ENCODE data around the gene STAT2.
"Not testable (repeated sequence)": the region's sequence is repeated elsewhere in the genome, so short reads cannot be mapped to it uniquely, and the experiment has no call there.

STAT2 gene

GRCh38 chr12:56321610-56322009 is 38.3 kb downstream of the STAT2 start:
- H3K36me3 ChIP-seq (ENCODE audit: control insufficient read depth, insufficient read depth, low read length): peaks cover 72% of the 10 kb centered on the region
- not testable (repeated sequence) for H3K9me3 ChIP-seq (ENCODE audit: control insufficient read depth, insufficient read depth, low read depth, low read length); H3K27ac ChIP-seq (ENCODE audit: low read depth, low read length); H3K4me3 ChIP-seq (ENCODE audit: low read depth, low read length); H3K4me1 ChIP-seq (ENCODE audit: control insufficient read depth, insufficient read depth, low read length); H3K9ac ChIP-seq (ENCODE audit: low read length); H3K27me3 ChIP-seq (ENCODE audit: control insufficient read depth, insufficient read depth, low read length)

GRCh38 chr12:56321027-56321426 is 38.9 kb downstream of the STAT2 start:
- Histone ChIP-seq H3K9me3 (ENCODE audit: control insufficient read depth, insufficient read depth, low read depth, low read length) (no peaks in the 10 kb centered on the region), H3K4me1 (ENCODE audit: control insufficient read depth, insufficient read depth, low read length) (no peaks in the 10 kb centered on the region), H3K4me3 (ENCODE audit: low read depth, low read length) (no peak overlapping the region), H3K27ac (ENCODE audit: low read depth, low read length) (no peak overlapping the region), H3K27me3 (ENCODE audit: control insufficient read depth, insufficient read depth, low read length) (no peaks in the 10 kb centered on the region), H3K36me3 (ENCODE audit: control insufficient read depth, insufficient read depth, low read length) (peaks cover 66% of the 10 kb centered on the region), H3K9ac (ENCODE audit: low read length) (no peak overlapping the region)

GRCh38 chr12:56317675-56318074 is 42.2 kb downstream of the STAT2 start:
- H3K9me3 ChIP-seq (ENCODE audit: control insufficient read depth, insufficient read depth, low read depth, low read length): no peaks in the 10 kb centered on the region
- no peaks in the 10 kb centered on the region for H3K27me3 ChIP-seq (ENCODE audit: control insufficient read depth, insufficient read depth, low read length)
- H3K36me3 ChIP-seq (ENCODE audit: control insufficient read depth, insufficient read depth, low read length): peaks cover 48% of the 10 kb centered on the region
- no peaks in the 10 kb centered on the region for H3K4me1 ChIP-seq (ENCODE audit: control insufficient read depth, insufficient read depth, low read length)
- H3K4me3 ChIP-seq (ENCODE audit: low read depth, low read length): no peak overlapping the region
- H3K9ac ChIP-seq (ENCODE audit: low read length): no peak overlapping the region
- no peak overlapping the region for H3K27ac ChIP-seq (ENCODE audit: low read depth, low read length)

- Histone ChIP-seq H3K36me3 (ENCODE audit: control insufficient read depth, insufficient read depth, low read length) (peaks cover 45% of the 10 kb centered on the region), H3K27ac (ENCODE audit: low read depth, low read length) (peak within 1 kb of the TSS; percentile 13)
Observed at GRCh38 chr12:56315622-56316473, 44.1 kb downstream of the STAT2 start, which contains the start of gene CNPY2. CNPY2 (minus strand) TSS chr12:56315988; CDS start chr12:56315217, 771 bp downstream.

GRCh38 chr12:56315249-56315621 is 44.7 kb downstream of the STAT2 start:
- peak overlapping the region; percentile 100 for H3K4me3 ChIP-seq (ENCODE audit: low read depth, low read length)
- H3K36me3 ChIP-seq (ENCODE audit: control insufficient read depth, insufficient read depth, low read length): peaks cover 51% of the 10 kb centered on the region
- no peaks in the 10 kb centered on the region for H3K4me1 ChIP-seq (ENCODE audit: control insufficient read depth, insufficient read depth, low read length)
- no peaks in the 10 kb centered on the region for H3K27me3 ChIP-seq (ENCODE audit: control insufficient read depth, insufficient read depth, low read length)
- no peaks in the 10 kb centered on the region for H3K9me3 ChIP-seq (ENCODE audit: control insufficient read depth, insufficient read depth, low read depth, low read length)
- peak overlapping the region; percentile 97 for H3K9ac ChIP-seq (ENCODE audit: low read length)
- H3K27ac ChIP-seq (ENCODE audit: low read depth, low read length): peak overlapping the region; percentile 13

More at GRCh38 chr12:56315622-56316473, 44.1 kb downstream of the STAT2 start, which contains the start of gene CNPY2:
- Histone ChIP-seq H3K27me3 (ENCODE audit: control insufficient read depth, insufficient read depth, low read length) (no peaks in the 10 kb centered on the region), H3K9ac (ENCODE audit: low read length) (peak within 1 kb of the TSS; percentile 97), H3K4me1 (ENCODE audit: control insufficient read depth, insufficient read depth, low read length) (no peaks in the 10 kb centered on the region), H3K4me3 (ENCODE audit: low read depth, low read length) (peak within 1 kb of the TSS; percentile 100), H3K9me3 (ENCODE audit: control insufficient read depth, insufficient read depth, low read depth, low read length) (no peaks in the 10 kb centered on the region)

- H3K4me1 ChIP-seq (ENCODE audit: control insufficient read depth, insufficient read depth, low read length): no peaks in the 10 kb centered on the region
- no peaks in the 10 kb centered on the region for H3K9me3 ChIP-seq (ENCODE audit: control insufficient read depth, insufficient read depth, low read depth, low read length)
- no peaks in the 10 kb centered on the region for H3K27me3 ChIP-seq (ENCODE audit: control insufficient read depth, insufficient read depth, low read length)
- H3K36me3 ChIP-seq (ENCODE audit: control insufficient read depth, insufficient read depth, low read length): peaks cover 66% of the 10 kb centered on the region
- no peak overlapping the region for H3K9ac ChIP-seq (ENCODE audit: low read length)
- H3K4me3 ChIP-seq (ENCODE audit: low read depth, low read length): no peak overlapping the region
- H3K27ac ChIP-seq (ENCODE audit: low read depth, low read length): no peak overlapping the region
Observed at GRCh38 chr12:56311003-56311402, 48.9 kb downstream of the STAT2 start.

GRCh38 chr12:56308714-56309113 is 51.2 kb downstream of the STAT2 start:
- Histone ChIP-seq H3K4me3 (ENCODE audit: low read depth, low read length) (no peak overlapping the region), H3K27ac (ENCODE audit: low read depth, low read length) (no peak overlapping the region), H3K36me3 (ENCODE audit: control insufficient read depth, insufficient read depth, low read length) (peaks cover 69% of the 10 kb centered on the region)

GRCh38 chr12:56307221-56307965 is 52.5 kb downstream of the STAT2 start:
- no peak overlapping the region for H3K4me3 ChIP-seq (ENCODE audit: low read depth, low read length)
- H3K4me1 ChIP-seq (ENCODE audit: control insufficient read depth, insufficient read depth, low read length): no peaks in the 10 kb centered on the region
- H3K27me3 ChIP-seq (ENCODE audit: control insufficient read depth, insufficient read depth, low read length): no peaks in the 10 kb centered on the region
- H3K36me3 ChIP-seq (ENCODE audit: control insufficient read depth, insufficient read depth, low read length): peaks cover 64% of the 10 kb centered on the region
- no peak overlapping the region for H3K9ac ChIP-seq (ENCODE audit: low read length)
- H3K27ac ChIP-seq (ENCODE audit: low read depth, low read length): no peak overlapping the region
- no peaks in the 10 kb centered on the region for H3K9me3 ChIP-seq (ENCODE audit: control insufficient read depth, insufficient read depth, low read depth, low read length)

More at GRCh38 chr12:56308714-56309113, 51.2 kb downstream of the STAT2 start:
- no peaks in the 10 kb centered on the region for H3K9me3 ChIP-seq (ENCODE audit: control insufficient read depth, insufficient read depth, low read depth, low read length)
- H3K9ac ChIP-seq (ENCODE audit: low read length): no peak overlapping the region
- no peaks in the 10 kb centered on the region for H3K4me1 ChIP-seq (ENCODE audit: control insufficient read depth, insufficient read depth, low read length)
- no peaks in the 10 kb centered on the region for H3K27me3 ChIP-seq (ENCODE audit: control insufficient read depth, insufficient read depth, low read length)

GRCh38 chr12:56304872-56305590 is 54.9 kb downstream of the STAT2 start:
- H3K36me3 ChIP-seq (ENCODE audit: control insufficient read depth, insufficient read depth, low read length): peaks cover 51% of the 10 kb centered on the region
- no peaks in the 10 kb centered on the region for H3K27me3 ChIP-seq (ENCODE audit: control insufficient read depth, insufficient read depth, low read length)
- H3K27ac ChIP-seq (ENCODE audit: low read depth, low read length): no peak overlapping the region
- no peak overlapping the region for H3K9ac ChIP-seq (ENCODE audit: low read length)
- peaks cover 8% of the 10 kb centered on the region; the same call in 1 of the 2 replicates for H3K4me1 ChIP-seq (ENCODE audit: control insufficient read depth, insufficient read depth, low read length)
- no peak overlapping the region for H3K4me3 ChIP-seq (ENCODE audit: low read depth, low read length)
- no peaks in the 10 kb centered on the region for H3K9me3 ChIP-seq (ENCODE audit: control insufficient read depth, insufficient read depth, low read depth, low read length)

GRCh38 chr12:56304276-56304675 is 55.6 kb downstream of the STAT2 start:
- Histone ChIP-seq H3K9ac (ENCODE audit: low read length) (no peak overlapping the region), H3K9me3 (ENCODE audit: control insufficient read depth, insufficient read depth, low read depth, low read length) (no peaks in the 10 kb centered on the region), H3K27ac (ENCODE audit: low read depth, low read length) (no peak overlapping the region), H3K4me1 (ENCODE audit: control insufficient read depth, insufficient read depth, low read length) (peaks cover 8% of the 10 kb centered on the region; the same call in 1 of the 2 replicates), H3K27me3 (ENCODE audit: control insufficient read depth, insufficient read depth, low read length) (no peaks in the 10 kb centered on the region), H3K4me3 (ENCODE audit: low read depth, low read length) (no peak overlapping the region), H3K36me3 (ENCODE audit: control insufficient read depth, insufficient read depth, low read length) (peaks cover 46% of the 10 kb centered on the region)

All from HUES6 (cell line).